Mesendoderm (in vitro differentiated cells): ENCODE measurements around the gene RTN3.
A peak's percentile ranks its signal among the peaks of the same experiment; 100 is the strongest.

Source experiments
- DNase-seq: peaks from one replicate; pipeline ENCODE4 v3.0.0; 2013
- H2AK5ac ChIP-seq: 2 replicates; pipeline ENCODE4 v1.6.1; 2013; ENCODE audit warnings: low read length, inconsistent platforms
- H2BK120ac ChIP-seq: 2 replicates; pipeline ENCODE4 v1.6.1; 2013; ENCODE audit warnings: low read depth, mild to moderate bottlenecking, low read length, moderate library complexity, mixed read lengths
- H2BK15ac ChIP-seq: replicated peaks from 2 replicates; pipeline ENCODE4 v1.6.1; 2013; ENCODE audit warnings: low read depth, mild to moderate bottlenecking, moderate library complexity
- H2BK5ac ChIP-seq: 2 replicates; pipeline ENCODE4 v1.6.1; 2013; ENCODE audit warnings: low read length, inconsistent platforms
- H3K18ac ChIP-seq: 2 replicates; pipeline ENCODE4 v1.6.1; 2013; ENCODE audit warnings: mild to moderate bottlenecking, low read length, mixed read lengths
- H3K23ac ChIP-seq: one replicate; pipeline ENCODE4 v1.6.1; 2013; ENCODE audit warnings: low read length
- H3K27ac ChIP-seq: 2 replicates; pipeline ENCODE4 v1.5.1; 2013; ENCODE audit warnings: low read depth, mild to moderate bottlenecking, inconsistent platforms, low read length, moderate library complexity
- H3K27me3 ChIP-seq: 2 replicates; pipeline ENCODE4 v1.6.1; 2013; ENCODE audit warnings: low read length, control low read depth, mild to moderate bottlenecking, inconsistent platforms; ENCODE audit not compliant: insufficient read depth, poor library complexity
- H3K36me3 ChIP-seq: 2 replicates; pipeline ENCODE4 v1.6.1; 2013; ENCODE audit warnings: low read length, inconsistent platforms; ENCODE audit not compliant: control insufficient read depth, insufficient read depth
- H3K4ac ChIP-seq: one replicate; pipeline ENCODE4 v1.6.1; 2013; ENCODE audit warnings: low read depth, mild to moderate bottlenecking, low read length, moderate library complexity
- H3K4me1 ChIP-seq: 2 replicates; pipeline ENCODE4 v1.6.1; 2013; ENCODE audit warnings: low read depth, low read length, inconsistent platforms; ENCODE audit not compliant: control insufficient read depth
- H3K4me2 ChIP-seq: 2 replicates; pipeline ENCODE4 v1.6.1; 2013; ENCODE audit warnings: low read length
- H3K4me3 ChIP-seq: 2 replicates; pipeline ENCODE4 v1.5.1; 2013; ENCODE audit warnings: mild to moderate bottlenecking, low read length
- H3K56ac ChIP-seq: one replicate; pipeline ENCODE4 v1.6.1; 2013; ENCODE audit warnings: low read length
- H3K79me1 ChIP-seq: 2 replicates; pipeline ENCODE4 v1.6.1; 2013; ENCODE audit warnings: low read length, inconsistent platforms
- H3K79me2 ChIP-seq: 2 replicates; pipeline ENCODE4 v1.6.1; 2013; ENCODE audit warnings: mild to moderate bottlenecking, low read length; ENCODE audit not compliant: control insufficient read depth, insufficient read depth
- H3K9ac ChIP-seq: 2 replicates; pipeline ENCODE4 v1.6.1; 2013; ENCODE audit warnings: low read length, inconsistent platforms
- H4K5ac ChIP-seq: one replicate; pipeline ENCODE4 v1.6.1; 2013; ENCODE audit warnings: low read length
- H4K8ac ChIP-seq: one replicate; pipeline ENCODE4 v1.6.1; 2013; ENCODE audit warnings: low read depth, mild to moderate bottlenecking, control low read depth, low read length, moderate library complexity
- WGBS: extraction: QIAGEN DNeasy Blood & Tissue Kit; methylation state at CpG from one replicate; pipeline ENCODE4 v1.1.7; 2013; ENCODE audit warnings: low lambda C conversion rate, missing lambda C conversion rate; ENCODE audit not compliant: insufficient coverage; ENCODE audit errors: extremely low coverage; 5-methylcytosine and 5-hydroxymethylcytosine counted together

The RTN3 gene

DNA sequence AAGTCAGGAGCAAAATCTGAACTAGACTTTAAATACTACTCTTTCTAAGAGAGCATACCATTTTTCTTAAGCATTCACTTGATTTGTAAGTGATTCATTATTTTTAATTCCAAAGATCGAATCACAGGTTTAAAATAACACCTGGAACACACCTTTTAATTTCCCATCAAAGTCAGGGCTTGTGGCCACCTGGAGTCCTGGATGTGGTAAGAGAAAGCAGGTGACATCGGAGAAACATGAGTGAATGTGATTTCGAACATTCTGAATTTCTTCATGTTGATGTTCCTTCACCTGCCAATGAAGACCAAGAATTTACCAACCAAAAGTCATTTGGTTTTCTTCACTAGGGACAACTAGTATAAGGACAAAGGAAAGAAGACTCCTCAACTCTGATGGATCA lies 38.1 kb upstream of the RTN3 start:
- Histone ChIP-seq H2BK120ac (no peak overlapping the region), H4K8ac (no peak overlapping the region), H3K4me3 (no peak overlapping the region), H2BK5ac (no peak overlapping the region), H3K36me3 (peaks cover 1% of the 10 kb centered on the region), H3K79me1 (no peaks in the 10 kb centered on the region), H3K4ac (no peak overlapping the region), H3K23ac (no peak overlapping the region), H3K27ac (no peak overlapping the region), H3K27me3 (no peaks in the 10 kb centered on the region), H3K9ac (no peak overlapping the region), H2BK15ac (no peak overlapping the region), H3K4me2 (no peak overlapping the region), H3K56ac (no peak overlapping the region), H2AK5ac (no peak overlapping the region), H3K18ac (no peak overlapping the region), H3K4me1 (no peaks in the 10 kb centered on the region), H3K79me2 (no peaks in the 10 kb centered on the region), H4K5ac (no peak overlapping the region)
- no peak for DNase-seq
- no CpG with 5 or more reads among the region's 3 CpGs for WGBS

GRCh38 chr11:63652671-63653070 lies 28.6 kb upstream of the RTN3 start:
- Histone ChIP-seq H3K27me3 (no peaks in the 10 kb centered on the region), H3K4ac (no peak overlapping the region), H3K4me1 (no peaks in the 10 kb centered on the region), H3K23ac (no peak overlapping the region), H3K4me2 (no peak overlapping the region), H3K79me2 (no peaks in the 10 kb centered on the region), H3K79me1 (no peaks in the 10 kb centered on the region), H2BK5ac (no peak overlapping the region), H4K8ac (no peak overlapping the region), H4K5ac (no peak overlapping the region), H2AK5ac (no peak overlapping the region), H3K27ac (no peak overlapping the region), H3K9ac (no peak overlapping the region), H2BK15ac (no peak overlapping the region), H3K36me3 (no peaks in the 10 kb centered on the region), H3K18ac (no peak overlapping the region), H2BK120ac (no peak overlapping the region), H3K56ac (no peak overlapping the region), H3K4me3 (no peak overlapping the region)
- no peak for DNase-seq
- WGBS: no CpG with 5 or more reads among the region's 3 CpGs

GRCh38 chr11:63660972-63661371 lies 20.3 kb upstream of the RTN3 start:
- Histone ChIP-seq H3K27me3 (no peaks in the 10 kb centered on the region), H3K27ac (no peak overlapping the region), H3K4me2 (no peak overlapping the region), H4K5ac (no peak overlapping the region), H3K9ac (no peak overlapping the region), H3K4ac (no peak overlapping the region), H3K79me1 (peaks cover 3% of the 10 kb centered on the region), H3K4me3 (no peak overlapping the region), H3K4me1 (no peaks in the 10 kb centered on the region), H3K36me3 (no peaks in the 10 kb centered on the region), H3K23ac (no peak overlapping the region), H2AK5ac (no peak overlapping the region), H2BK5ac (no peak overlapping the region), H3K18ac (no peak overlapping the region), H4K8ac (no peak overlapping the region), H3K79me2 (peaks cover 4% of the 10 kb centered on the region), H3K56ac (no peak overlapping the region), H2BK120ac (no peak overlapping the region), H2BK15ac (no peak overlapping the region)
- WGBS: no CpG with 5 or more reads among the region's 8 CpGs
- no peak for DNase-seq

DNA sequence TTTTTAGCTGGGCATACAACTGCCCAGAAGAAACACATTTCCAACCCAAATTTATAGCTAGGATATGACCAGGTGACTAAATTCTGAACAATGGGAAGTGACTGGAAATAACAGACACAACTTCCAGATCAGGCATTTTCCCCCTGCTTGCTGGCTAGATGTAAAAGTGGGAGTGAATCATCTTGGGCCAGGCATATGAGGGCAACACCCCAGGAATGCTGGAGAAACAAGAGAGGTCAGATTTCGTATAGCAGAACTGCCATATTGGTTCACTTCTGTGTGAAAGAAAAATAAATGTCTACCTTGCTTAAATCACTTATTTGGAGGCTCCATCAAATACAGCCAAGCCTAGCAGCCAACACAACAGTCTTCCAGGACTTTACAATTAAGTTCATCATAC lies 17.5 kb upstream of the RTN3 start:
- no peaks in the 10 kb centered on the region for H3K27me3 ChIP-seq
- peaks cover 5% of the 10 kb centered on the region for H3K79me1 ChIP-seq
- no peaks in the 10 kb centered on the region for H3K4me1 ChIP-seq
- no peak overlapping the region for H3K27ac ChIP-seq
- H4K5ac ChIP-seq: no peak overlapping the region
- no peak overlapping the region for H3K4me3 ChIP-seq
- no peak overlapping the region for H2BK5ac ChIP-seq
- no peak overlapping the region for H3K23ac ChIP-seq
- peaks cover 8% of the 10 kb centered on the region for H3K79me2 ChIP-seq
- DNase-seq: no peak
- no peak overlapping the region for H3K4ac ChIP-seq
- H3K4me2 ChIP-seq: no peak overlapping the region
- no peak overlapping the region for H3K9ac ChIP-seq
- H3K18ac ChIP-seq: no peak overlapping the region
- H3K36me3 ChIP-seq: no peaks in the 10 kb centered on the region
- H2AK5ac ChIP-seq: no peak overlapping the region
- no CpG with 5 or more reads among the region's 1 CpG for WGBS
- no peak overlapping the region for H2BK120ac ChIP-seq
- no peak overlapping the region for H2BK15ac ChIP-seq
- H3K56ac ChIP-seq: no peak overlapping the region
- H4K8ac ChIP-seq: no peak overlapping the region

GRCh38 chr11:63666874-63667273 lies 14.4 kb upstream of the RTN3 start:
- Histone ChIP-seq H2AK5ac (no peak overlapping the region), H2BK120ac (no peak overlapping the region), H3K4me2 (no peak overlapping the region), H3K36me3 (no peaks in the 10 kb centered on the region), H3K18ac (no peak overlapping the region), H4K8ac (no peak overlapping the region), H3K4ac (no peak overlapping the region), H2BK5ac (no peak overlapping the region), H3K27ac (no peak overlapping the region), H2BK15ac (no peak overlapping the region), H3K27me3 (no peaks in the 10 kb centered on the region), H3K79me2 (peaks cover 8% of the 10 kb centered on the region), H3K56ac (peak overlapping the region; percentile 42), H3K4me3 (no peak overlapping the region), H3K4me1 (no peaks in the 10 kb centered on the region), H3K9ac (no peak overlapping the region), H3K79me1 (peaks cover 4% of the 10 kb centered on the region), H3K23ac (no peak overlapping the region), H4K5ac (no peak overlapping the region)
- DNase-seq: no peak
- WGBS: no CpG with 5 or more reads among the region's 4 CpGs

- WGBS: no CpG with 5 or more reads among the region's 3 CpGs
Measured at GRCh38 chr11:63667995-63668795, 13.1 kb upstream of the RTN3 start.

More at GRCh38 chr11:63667995-63668795, 13.1 kb upstream of the RTN3 start:
- H2BK5ac ChIP-seq: no peak overlapping the region
- H2BK120ac ChIP-seq: no peak overlapping the region
- H3K23ac ChIP-seq: no peak overlapping the region
- H3K79me2 ChIP-seq: peaks cover 6% of the 10 kb centered on the region
- H3K27me3 ChIP-seq: no peaks in the 10 kb centered on the region
- no peak overlapping the region for H3K9ac ChIP-seq
- no peaks in the 10 kb centered on the region for H3K36me3 ChIP-seq
- H4K8ac ChIP-seq: no peak overlapping the region
- no peak overlapping the region for H2BK15ac ChIP-seq
- no peak overlapping the region for H3K56ac ChIP-seq
- no peak overlapping the region for H3K4ac ChIP-seq
- no peak overlapping the region for H3K18ac ChIP-seq
- no peak overlapping the region for H2AK5ac ChIP-seq
- no peak overlapping the region for H4K5ac ChIP-seq
- H3K79me1 ChIP-seq: peaks cover 4% of the 10 kb centered on the region
- H3K4me1 ChIP-seq: no peaks in the 10 kb centered on the region
- peak; percentile 62 for DNase-seq
- no peak overlapping the region for H3K4me2 ChIP-seq
- H3K4me3 ChIP-seq: no peak overlapping the region
- no peak overlapping the region for H3K27ac ChIP-seq
